SW 1271 (cell line): ENCODE results near the gene SCMH1.
"Not testable (repeated sequence)": the region's sequence is repeated elsewhere in the genome, so short reads cannot be mapped to it uniquely, and the experiment has no call there.

ENCODE experiments used
- DNase-seq, 2 experiments: peaks; one replicate each; lab custom pipeline; 2025; lab: John Stamatoyannopoulos, UW

The SCMH1 gene

GRCh38 chr1:41241749-41242341, at the start of gene SCMH1:
TSS of gene SCMH1 (minus strand) at chr1:41242306. CDS start at chr1:41186133, 56,173 bp downstream.
- DNase-seq: peak in 1 of 2 experiments; percentile 5

- DNase-seq: no peak
Measured at GRCh38 chr1:41291195-41291594, 49.1 kb upstream of the SCMH1 start.

- DNase-seq: no peak
Measured at GRCh38 chr1:41289196-41289595, 47.1 kb upstream of the SCMH1 start.

- no peak for DNase-seq
Measured at GRCh38 chr1:41286992-41287391, 44.9 kb upstream of the SCMH1 start.

GRCh38 chr1:41286486-41286885, 44.4 kb upstream of the SCMH1 start:
- no peak for DNase-seq

- no peak for DNase-seq
Measured at GRCh38 chr1:41285818-41286217, 43.7 kb upstream of the SCMH1 start.

- no peak for DNase-seq
Measured at GRCh38 chr1:41284121-41284520, 42.0 kb upstream of the SCMH1 start.

- peak in 1 of 2 experiments; percentile 18 for DNase-seq
Measured at GRCh38 chr1:41282679-41283317, 40.7 kb upstream of the SCMH1 start.

GRCh38 chr1:41281334-41281733, 39.2 kb upstream of the SCMH1 start:
- DNase-seq: no peak

- no peak for DNase-seq
Measured at GRCh38 chr1:41280202-41281032, 38.3 kb upstream of the SCMH1 start.

- DNase-seq: no peak
Measured at GRCh38 chr1:41278076-41278475, 36.0 kb upstream of the SCMH1 start.

- DNase-seq: no peak
Measured at GRCh38 chr1:41277371-41277975, 35.4 kb upstream of the SCMH1 start.

GRCh38 chr1:41275831-41276230, 33.7 kb upstream of the SCMH1 start:
- DNase-seq: no peak

GRCh38 chr1:41274752-41275545, 32.8 kb upstream of the SCMH1 start:
- no peak for DNase-seq

GRCh38 chr1:41272601-41273000, 30.5 kb upstream of the SCMH1 start:
- DNase-seq: no peak

GRCh38 chr1:41268154-41268770, 26.2 kb upstream of the SCMH1 start:
- peak in 1 of 2 experiments; percentile 58 for DNase-seq

- DNase-seq: no peak
Measured at GRCh38 chr1:41261926-41262618, 20.0 kb upstream of the SCMH1 start.

- DNase-seq: no peak
Measured at GRCh38 chr1:41260768-41261167, 18.7 kb upstream of the SCMH1 start.

- DNase-seq: no peak
Measured at GRCh38 chr1:41259221-41259620, 17.1 kb upstream of the SCMH1 start.

- no peak for DNase-seq
Measured at GRCh38 chr1:41255978-41256377, 13.9 kb upstream of the SCMH1 start.

GRCh38 chr1:41251120-41251519, 9.0 kb upstream of the SCMH1 start:
- not testable (repeated sequence) for DNase-seq
